ENCODE data around the gene VEZF1.

VEZF1 gene

GRCh38 chr17:57927048-57927723 lies 60.9 kb downstream of the VEZF1 start:
- DNase-seq (ENCODE audit: low read depth): no peak
- no peak overlapping the region for H3K4me3 ChIP-seq (ENCODE audit: low read depth, low read length)
- TF ChIP-seq CTCF (IDR thresholded peaks at IDR 0.05; ENCODE audit: insufficient read depth, low read depth, low read length, missing control alignments): no peak

- no peak overlapping the region for H3K4me3 ChIP-seq (ENCODE audit: low read depth, low read length)
- DNase-seq (ENCODE audit: low read depth): no peak
- no peak for TF ChIP-seq CTCF (IDR thresholded peaks at IDR 0.05; ENCODE audit: insufficient read depth, low read depth, low read length, missing control alignments)
Observed at GRCh38 chr17:57926723-57927047, 61.4 kb downstream of the VEZF1 start.

- no peak overlapping the region for H3K4me3 ChIP-seq (ENCODE audit: low read depth, low read length)
- no peak for TF ChIP-seq CTCF (IDR thresholded peaks at IDR 0.05; ENCODE audit: insufficient read depth, low read depth, low read length, missing control alignments)
- DNase-seq (ENCODE audit: low read depth): no peak
Observed at GRCh38 chr17:57925361-57925990, 62.6 kb downstream of the VEZF1 start.

- no peak for DNase-seq (ENCODE audit: low read depth)
- no peak overlapping the region for H3K4me3 ChIP-seq (ENCODE audit: low read depth, low read length)
- TF ChIP-seq CTCF (IDR thresholded peaks at IDR 0.05; ENCODE audit: insufficient read depth, low read depth, low read length, missing control alignments): no peak
Observed at GRCh38 chr17:57924677-57925076, 63.4 kb downstream of the VEZF1 start.
